SHP77 (cell line): ENCODE data around the gene RDH14.

Source experiments
- DNase-seq, 2 experiments: peaks; one replicate each; lab custom pipeline; 2025; lab: John Stamatoyannopoulos, UW

The RDH14 gene, protein sequence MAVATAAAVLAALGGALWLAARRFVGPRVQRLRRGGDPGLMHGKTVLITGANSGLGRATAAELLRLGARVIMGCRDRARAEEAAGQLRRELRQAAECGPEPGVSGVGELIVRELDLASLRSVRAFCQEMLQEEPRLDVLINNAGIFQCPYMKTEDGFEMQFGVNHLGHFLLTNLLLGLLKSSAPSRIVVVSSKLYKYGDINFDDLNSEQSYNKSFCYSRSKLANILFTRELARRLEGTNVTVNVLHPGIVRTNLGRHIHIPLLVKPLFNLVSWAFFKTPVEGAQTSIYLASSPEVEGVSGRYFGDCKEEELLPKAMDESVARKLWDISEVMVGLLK

DNA sequence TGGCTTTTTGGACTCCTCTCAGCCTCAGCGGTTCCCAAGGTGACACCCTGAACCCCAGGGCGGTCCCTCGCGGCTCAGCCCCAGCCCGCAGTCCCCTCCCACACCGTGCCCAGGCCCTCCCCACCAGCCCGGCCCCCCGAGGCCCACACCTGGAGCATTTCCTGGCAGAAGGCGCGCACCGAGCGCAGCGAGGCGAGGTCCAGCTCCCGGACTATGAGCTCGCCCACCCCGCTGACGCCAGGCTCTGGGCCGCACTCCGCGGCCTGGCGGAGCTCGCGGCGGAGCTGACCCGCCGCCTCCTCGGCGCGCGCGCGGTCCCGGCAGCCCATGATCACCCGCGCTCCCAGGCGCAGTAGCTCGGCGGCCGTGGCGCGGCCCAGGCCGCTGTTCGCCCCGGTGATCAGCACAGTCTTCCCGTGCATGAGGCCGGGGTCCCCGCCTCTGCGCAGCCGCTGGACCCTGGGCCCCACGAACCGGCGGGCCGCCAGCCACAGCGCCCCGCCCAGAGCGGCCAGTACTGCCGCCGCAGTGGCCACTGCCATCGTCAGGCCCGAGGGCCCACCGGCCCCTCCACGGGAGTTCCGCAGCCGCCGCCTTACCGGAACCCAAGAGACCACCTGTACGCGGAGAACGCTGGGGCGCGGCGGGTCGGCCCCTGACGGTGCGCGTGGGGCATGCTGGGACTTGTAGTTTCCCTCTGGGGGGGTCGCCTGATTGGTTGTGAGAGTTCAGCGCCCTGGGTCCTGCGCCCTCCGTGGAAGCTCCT is at the start of gene RDH14:
RDH14 (minus strand) TSS at position 623 of the 766 bp plus-strand sequence; CDS start at position 542, 81 bp downstream.
- peak; percentile 90 to 95 for DNase-seq

DNA sequence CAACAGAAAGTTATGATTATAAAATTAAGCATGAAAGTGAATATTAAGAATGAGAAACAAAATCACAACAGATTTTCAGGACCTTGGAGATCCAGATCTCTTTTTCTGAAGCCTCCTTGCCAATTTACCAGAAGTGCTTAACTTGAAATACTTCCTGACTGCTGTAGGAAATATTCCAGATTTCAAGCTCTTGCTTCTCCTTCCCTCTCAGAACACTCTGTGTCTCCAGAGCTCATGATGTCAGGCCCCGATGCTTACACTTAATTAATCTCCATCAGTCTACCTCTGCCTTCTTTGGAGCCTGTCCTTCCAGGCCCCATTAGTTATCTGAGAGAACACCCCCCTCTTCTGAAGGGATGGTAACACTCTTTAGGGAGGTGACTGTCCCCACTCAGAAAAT is 49.6 kb upstream of the RDH14 start:
- no peak for DNase-seq

- DNase-seq, result no peak
These were observed 44.7 kb upstream of the RDH14 start for GRCh38 chr2:18605115-18605514.

DNA sequence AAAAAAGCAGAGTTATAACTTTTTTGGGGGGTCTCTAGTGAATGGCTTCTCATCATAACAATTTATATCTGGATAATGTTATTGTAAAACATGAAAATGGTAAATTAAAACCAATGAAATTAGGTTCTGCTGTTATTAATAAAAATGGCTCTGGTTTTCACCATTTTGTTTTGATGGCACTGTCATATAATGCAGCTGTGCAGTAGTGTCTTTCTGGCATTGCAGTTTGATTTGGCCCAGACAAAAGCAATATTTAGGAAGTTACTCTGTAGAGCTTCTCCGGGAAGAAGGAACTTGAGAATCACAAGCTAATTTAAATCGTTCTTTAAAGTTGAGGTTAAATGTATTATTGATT is 44.1 kb upstream of the RDH14 start:
- no peak for DNase-seq

DNA sequence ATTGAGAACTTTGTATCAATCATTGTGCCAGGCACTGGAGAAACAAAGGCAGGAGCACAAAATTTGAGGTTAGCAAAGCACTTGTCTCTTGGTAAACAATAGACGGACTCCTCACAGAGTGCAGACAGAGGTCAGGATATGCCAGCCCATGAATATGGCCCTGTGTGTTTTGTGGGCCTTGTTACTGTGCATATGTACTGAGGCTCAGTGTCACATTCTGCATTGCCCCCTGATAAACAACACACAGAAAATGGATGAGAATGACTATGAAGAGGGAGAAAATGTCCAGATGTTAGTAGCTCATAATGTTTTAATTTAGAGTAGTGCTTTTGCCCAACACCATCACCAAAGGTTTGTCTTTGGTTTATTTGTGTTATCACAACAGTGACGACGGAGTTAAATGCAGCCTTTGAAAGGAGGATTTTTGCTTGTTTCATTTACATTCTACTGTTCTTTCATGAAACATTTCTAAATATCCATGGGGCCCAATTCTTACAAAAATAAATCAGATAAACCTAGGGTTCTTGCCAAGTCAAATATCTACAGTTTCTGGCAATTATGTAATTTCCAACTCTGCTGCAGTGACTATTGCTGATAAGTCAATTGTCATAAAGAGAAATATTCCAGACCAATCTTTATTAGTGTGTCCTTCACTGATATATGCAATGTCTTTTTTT is 43.5 kb upstream of the RDH14 start:
- no peak for DNase-seq

DNA sequence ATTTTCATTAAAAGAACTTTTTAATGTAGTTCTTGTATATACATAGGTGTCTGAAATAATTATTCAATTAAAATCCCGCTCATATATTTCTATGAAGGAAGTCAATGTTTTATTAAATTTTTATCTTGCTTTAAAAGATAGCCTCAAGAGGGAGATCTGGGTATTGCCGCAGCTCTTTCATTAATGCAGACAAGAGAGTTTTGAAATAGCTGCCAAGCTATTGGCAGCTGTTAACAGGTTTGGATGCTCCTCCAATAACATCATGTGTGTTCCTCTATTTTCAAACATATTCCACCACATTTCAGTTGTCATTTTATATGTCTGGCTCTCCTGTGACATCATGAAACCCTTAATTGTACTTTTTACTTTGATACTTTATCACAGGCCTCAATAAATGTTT is 41.8 kb upstream of the RDH14 start:
- DNase-seq, result no peak

- DNase-seq, result no peak
These were observed 39.8 kb upstream of the RDH14 start for GRCh38 chr2:18600255-18600613.

DNA sequence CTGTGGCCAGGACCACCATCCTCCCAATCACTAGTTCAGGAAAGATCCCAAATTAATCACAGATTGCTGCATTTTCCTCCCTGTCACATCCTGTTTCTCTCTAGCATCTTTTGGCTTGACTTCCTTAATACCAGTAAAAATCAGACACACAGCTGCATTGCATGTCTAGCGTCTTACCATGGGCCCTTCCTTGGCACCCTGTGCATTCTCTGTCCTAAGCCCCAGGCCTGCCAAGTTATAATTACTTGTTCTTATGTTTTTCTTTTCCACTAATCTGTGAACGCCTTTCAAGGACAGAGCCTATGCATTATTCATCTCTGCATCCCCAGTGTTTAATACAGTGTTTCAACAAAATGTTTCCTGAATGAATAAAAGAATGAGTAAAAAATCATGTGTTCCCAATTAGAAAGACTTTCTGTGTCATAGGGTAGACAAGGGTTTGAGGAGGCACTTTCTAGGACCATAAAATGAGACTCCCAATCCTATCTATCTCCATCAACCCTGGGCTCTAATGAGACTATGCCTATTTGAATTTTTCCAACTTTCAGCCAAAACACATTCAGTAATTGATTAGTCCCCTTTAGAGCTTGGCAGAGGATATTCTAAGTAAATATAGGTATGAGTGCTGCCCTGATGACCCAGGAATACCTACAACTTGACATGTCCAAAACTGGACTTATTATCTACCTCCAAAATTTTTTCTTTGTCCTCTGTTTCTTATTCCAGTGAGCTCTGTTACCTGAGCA is 39.2 kb upstream of the RDH14 start:
- no peak for DNase-seq

- no peak for DNase-seq
These were observed 38.5 kb upstream of the RDH14 start for GRCh38 chr2:18598848-18599484.

DNA sequence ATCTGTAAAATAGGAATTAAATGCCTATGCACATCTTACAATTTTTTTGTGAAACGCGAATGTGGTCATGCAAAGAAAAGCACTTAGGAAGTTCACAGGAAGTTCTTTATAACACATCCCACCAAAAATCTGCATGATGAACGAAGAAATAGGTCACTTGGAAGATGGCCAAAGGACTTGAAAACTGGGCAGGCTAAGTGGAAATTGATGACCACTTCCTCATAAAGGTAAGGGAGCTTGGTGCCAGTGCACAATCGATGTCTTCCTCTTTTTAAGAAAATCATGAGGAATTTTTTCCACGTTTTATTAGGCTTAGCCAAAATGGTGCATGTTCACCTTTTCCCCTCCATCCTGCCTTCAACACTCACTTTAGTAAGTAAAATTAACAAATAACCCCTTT is 37.2 kb upstream of the RDH14 start:
- no peak for DNase-seq

DNA sequence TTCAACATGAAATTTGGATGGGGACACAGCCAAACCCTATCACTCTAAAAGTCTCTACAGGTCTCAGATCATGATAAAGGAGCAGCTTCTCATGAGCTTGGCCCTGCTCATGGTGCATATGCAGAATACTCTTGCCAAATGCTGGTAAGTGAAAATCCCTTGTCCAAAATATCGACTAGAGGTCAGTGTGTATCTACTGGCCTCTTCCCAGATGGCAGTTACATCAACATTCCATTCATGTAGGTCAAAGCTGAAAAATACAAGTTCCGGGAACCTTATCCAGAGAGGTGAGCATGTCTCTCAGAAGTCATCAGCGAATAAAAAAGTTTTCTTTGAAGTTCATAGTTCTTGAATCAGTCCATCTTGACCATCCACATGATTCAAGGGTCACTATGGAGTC is 36.5 kb upstream of the RDH14 start:
- DNase-seq, result no peak

DNA sequence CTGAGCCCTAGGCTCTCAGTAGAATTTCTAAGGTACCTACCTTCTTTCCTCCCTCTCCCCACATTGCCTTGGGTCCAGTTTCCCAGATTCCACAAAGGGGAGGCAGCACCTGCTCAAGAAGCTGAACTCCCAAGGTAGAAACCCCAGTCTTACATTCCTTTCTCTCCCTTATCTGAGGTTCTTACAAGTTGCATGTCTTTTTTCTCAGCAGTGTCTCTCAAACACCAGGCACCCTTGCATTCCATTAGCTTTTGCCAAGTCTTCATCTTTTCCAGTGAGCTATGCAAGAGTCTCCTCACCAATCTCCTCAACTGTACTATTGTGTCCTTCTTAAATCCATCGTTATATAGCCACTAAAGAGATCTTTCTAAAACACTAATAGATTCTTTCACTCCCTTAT is 33.0 kb upstream of the RDH14 start:
- no peak for DNase-seq

- no peak for DNase-seq
These were observed 31.9 kb upstream of the RDH14 start for GRCh38 chr2:18592372-18592771.

GRCh38 chr2:18589354-18589753 is 28.9 kb upstream of the RDH14 start, which contains the start of gene NT5C1B:
NT5C1B (minus strand) TSS chr2:18589569; CDS start chr2:18589468, 101 bp downstream.
- DNase-seq, result no peak

GRCh38 chr2:18588802-18589201 is 28.3 kb upstream of the RDH14 start:
- no peak for DNase-seq

- DNase-seq, result no peak
These were observed 27.6 kb upstream of the RDH14 start for GRCh38 chr2:18588049-18588448.

DNA sequence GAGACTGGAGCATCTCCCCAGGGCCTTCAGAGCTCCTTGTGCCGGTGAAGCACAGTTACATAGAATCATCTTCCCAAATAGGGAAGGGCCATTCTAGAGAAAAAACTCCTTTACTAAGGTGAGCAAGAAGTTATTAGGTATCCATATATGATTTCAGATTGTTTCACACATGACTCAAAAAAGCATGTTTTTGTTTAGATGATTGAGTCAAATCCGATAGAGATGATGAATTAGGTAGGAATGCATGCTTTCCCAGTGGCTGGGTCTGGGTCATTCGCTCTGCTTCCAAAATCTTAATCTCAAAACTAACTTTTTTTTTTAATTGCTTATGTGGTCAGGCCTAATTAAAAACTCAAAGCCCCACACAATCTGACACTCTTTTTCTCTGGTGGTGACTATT is 25.1 kb upstream of the RDH14 start:
- no peak for DNase-seq

DNA sequence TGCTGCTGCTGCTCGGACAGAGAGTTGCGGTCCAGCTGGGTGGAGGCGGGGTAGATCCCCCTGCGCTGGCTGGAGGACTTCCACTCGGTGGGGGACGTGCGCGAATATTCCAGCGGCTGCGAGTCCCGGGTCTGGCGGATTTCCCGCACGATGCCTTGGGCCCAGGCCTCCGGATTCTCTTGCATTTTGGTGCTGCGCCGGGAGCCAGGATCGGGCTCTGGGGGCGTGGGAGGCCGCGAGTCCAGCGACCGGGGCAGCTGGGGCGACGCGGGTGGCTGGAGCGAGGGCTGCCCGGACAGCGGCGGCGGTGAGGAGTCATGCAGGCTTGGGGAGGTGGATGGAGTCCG is 24.1 kb upstream of the RDH14 start:
- DNase-seq, result no peak

DNA sequence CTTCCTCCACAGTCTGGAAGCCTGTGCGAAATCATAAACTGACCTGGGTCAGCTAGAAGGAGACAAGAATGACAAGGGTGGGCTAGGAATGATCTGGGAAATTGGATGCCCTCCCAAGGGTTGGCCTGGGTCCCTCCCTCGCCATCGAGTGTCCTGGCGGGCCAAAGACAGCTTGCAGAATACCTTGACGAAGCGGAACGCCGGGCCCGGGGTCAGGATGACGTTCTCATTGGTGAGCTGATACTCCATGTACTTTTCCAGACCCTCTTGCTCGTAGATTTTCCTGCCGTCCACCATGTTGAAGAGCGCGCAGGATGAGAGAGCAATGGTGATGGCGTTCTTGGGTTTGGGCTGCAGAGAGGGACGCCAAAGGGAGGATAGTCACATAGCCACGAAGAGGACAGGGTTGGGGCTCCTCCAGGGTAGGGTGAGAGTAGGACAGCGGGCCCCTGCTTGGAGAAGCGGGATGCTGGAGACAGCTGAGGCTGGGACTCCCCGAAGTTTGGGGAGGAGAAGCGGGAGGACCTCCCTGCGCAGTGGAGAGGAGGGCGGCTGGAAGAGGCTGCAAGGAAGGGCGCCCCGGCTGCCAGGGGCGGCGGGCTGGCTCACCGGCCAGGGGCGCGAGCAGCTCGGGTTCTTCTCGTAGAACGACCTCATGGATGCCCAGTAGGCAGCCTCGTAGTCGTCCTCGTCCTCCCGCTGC is 23.6 kb upstream of the RDH14 start:
- no peak for DNase-seq

DNA sequence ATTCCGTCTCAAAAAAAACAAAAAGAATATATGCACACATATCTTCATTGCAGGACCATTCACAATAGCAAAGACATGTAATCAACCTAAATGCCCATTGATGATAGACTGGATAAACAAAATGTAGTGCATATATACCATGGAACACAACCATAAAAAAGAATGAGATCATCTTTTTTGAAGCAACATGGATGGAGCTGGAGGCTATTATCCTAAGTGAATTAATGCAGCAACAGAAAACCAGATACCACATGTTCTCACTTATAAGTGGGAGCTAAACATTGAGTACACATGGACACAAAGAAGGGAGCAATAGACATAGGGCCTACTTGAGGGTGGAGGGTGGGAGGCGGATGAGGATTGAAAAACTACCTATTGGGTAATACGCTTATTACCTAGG is 20.2 kb upstream of the RDH14 start:
- no peak for DNase-seq

GRCh38 chr2:18578033-18578432 is 17.6 kb upstream of the RDH14 start:
- DNase-seq, result no peak
